Measurements from ENCODE around the gene ZRANB3. TPM values are rescaled to one million over a fixed set of nuclear protein-coding genes. Genes with fewer than 3 reads are reported as not detected.
"Not testable (repeated sequence)": the region's sequence is repeated elsewhere in the genome, so short reads cannot be mapped to it uniquely, and the experiment has no call there.

The ZRANB3 gene
- total RNA-seq, 1 donor from 2014 or later, result 18.6 TPM

DNA sequence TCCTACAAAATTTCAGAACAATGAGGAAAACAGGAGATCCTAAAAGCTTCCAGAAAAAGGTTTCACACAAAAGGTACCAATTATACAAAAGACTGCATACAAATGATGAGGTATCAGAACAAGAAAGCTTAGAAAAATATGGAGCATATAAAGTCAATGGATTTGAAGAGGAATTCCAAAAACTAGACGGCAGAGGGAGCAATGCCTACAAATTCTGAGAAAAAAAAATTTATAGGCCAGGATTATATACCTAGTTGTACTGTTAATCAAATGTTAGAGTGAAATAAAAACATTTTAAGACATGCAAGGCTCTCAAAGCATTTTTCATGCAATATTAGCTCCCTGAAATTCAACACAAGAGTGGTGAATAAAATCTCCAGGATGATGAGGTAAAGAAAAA, 106.2 kb downstream of the ZRANB3 start:
- peaks cover 12% of the 10 kb centered on the region for H3K9me3 Mint-ChIP-seq
- TF ChIP-seq, protein P1, sequence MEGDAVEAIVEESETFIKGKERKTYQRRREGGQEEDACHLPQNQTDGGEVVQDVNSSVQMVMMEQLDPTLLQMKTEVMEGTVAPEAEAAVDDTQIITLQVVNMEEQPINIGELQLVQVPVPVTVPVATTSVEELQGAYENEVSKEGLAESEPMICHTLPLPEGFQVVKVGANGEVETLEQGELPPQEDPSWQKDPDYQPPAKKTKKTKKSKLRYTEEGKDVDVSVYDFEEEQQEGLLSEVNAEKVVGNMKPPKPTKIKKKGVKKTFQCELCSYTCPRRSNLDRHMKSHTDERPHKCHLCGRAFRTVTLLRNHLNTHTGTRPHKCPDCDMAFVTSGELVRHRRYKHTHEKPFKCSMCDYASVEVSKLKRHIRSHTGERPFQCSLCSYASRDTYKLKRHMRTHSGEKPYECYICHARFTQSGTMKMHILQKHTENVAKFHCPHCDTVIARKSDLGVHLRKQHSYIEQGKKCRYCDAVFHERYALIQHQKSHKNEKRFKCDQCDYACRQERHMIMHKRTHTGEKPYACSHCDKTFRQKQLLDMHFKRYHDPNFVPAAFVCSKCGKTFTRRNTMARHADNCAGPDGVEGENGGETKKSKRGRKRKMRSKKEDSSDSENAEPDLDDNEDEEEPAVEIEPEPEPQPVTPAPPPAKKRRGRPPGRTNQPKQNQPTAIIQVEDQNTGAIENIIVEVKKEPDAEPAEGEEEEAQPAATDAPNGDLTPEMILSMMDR (conservative IDR thresholded peaks at IDR 0.05), result no peak
- H3K27ac Mint-ChIP-seq (ENCODE audit: unreplicated experiment), result no peak overlapping the region
- no peaks in the 10 kb centered on the region for H3K27me3 Mint-ChIP-seq (ENCODE audit: low read depth)
- H3K4me3 Mint-ChIP-seq, result no peak overlapping the region
- no peak for DNase-seq (ENCODE audit: low read depth, low spot score)
- no peaks in the 10 kb centered on the region for H3K4me1 Mint-ChIP-seq
- peaks cover 20% of the 10 kb centered on the region for H3K36me3 Mint-ChIP-seq (ENCODE audit: low read depth)

DNA sequence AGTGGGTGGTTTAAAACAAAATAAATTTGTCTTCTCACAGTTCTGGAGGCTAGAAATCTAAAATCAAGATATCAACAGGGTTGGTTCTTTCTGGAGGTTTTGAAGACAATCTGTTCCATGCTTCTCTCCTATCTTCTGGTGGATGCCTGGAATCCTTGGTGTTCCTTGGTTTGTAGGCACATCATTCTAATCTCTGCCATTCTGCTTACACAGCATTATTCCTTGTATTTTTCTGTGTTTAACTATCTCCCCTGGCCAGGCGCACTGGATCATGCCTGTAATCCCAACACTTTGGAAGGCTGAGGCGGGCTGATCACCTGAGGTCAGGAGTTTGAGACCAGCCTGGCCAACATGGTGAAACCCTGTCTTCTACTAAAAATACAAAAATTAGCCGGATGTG, 108.1 kb downstream of the ZRANB3 start:
- Mint-ChIP-seq H3K27ac (ENCODE audit: unreplicated experiment) (no peak overlapping the region), H3K4me3 (no peak overlapping the region), H3K4me1 (no peaks in the 10 kb centered on the region), H3K9me3 (peaks cover 6% of the 10 kb centered on the region), H3K27me3 (ENCODE audit: low read depth) (no peaks in the 10 kb centered on the region), H3K36me3 (ENCODE audit: low read depth) (peaks cover 13% of the 10 kb centered on the region)
- DNase-seq (ENCODE audit: low read depth, low spot score), result no peak
- TF ChIP-seq, protein P1 (conservative IDR thresholded peaks at IDR 0.05), result no peak

DNA sequence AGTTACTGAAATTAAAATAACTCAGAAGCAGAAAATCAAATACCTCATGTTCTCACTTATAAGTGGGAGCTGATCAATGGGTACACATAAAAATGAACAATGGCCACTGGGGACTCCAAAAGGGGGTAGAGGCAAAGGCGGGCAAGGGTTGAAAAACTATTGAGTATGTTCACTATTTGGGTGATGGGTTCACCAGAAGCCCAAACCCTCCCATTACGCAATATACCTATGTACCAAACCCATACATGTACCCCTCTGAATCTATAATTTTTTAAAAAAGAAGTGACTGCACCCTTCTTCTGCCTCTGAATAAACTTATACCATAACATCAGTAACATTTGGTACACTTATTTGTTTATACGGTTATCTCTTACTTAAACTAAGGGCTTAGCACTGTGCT, 119.4 kb downstream of the ZRANB3 start:
- Mint-ChIP-seq H3K27ac (ENCODE audit: unreplicated experiment) (no peak overlapping the region), H3K4me1 (no peaks in the 10 kb centered on the region), H3K36me3 (ENCODE audit: low read depth) (peaks cover 7% of the 10 kb centered on the region), H3K27me3 (ENCODE audit: low read depth) (no peaks in the 10 kb centered on the region), H3K9me3 (peaks cover 11% of the 10 kb centered on the region), H3K4me3 (no peak overlapping the region)
- TF ChIP-seq, protein P1 (conservative IDR thresholded peaks at IDR 0.05), result no peak
- DNase-seq (ENCODE audit: low read depth, low spot score), result no peak

DNA sequence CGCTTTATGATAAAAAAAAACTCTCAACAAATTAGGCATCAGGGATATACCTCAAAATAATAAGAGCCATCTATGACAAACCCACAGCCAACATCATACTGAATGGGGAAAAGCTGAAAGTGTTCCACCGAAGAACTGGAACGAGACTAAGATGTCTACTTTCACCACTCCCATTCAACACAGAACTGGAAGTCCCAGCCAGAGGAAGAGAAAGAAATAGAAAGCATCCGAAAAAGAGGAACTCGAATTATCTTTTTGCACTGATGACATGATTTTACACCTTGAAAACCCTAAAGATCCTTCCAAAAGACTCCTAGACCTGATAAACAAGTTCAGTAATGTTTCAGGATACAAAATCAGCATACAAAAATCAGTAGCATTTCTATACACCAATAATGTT, 121.6 kb downstream of the ZRANB3 start:
- peaks cover 23% of the 10 kb centered on the region for H3K9me3 Mint-ChIP-seq
- no peak overlapping the region for H3K27ac Mint-ChIP-seq (ENCODE audit: unreplicated experiment)
- H3K27me3 Mint-ChIP-seq (ENCODE audit: low read depth), result no peaks in the 10 kb centered on the region
- H3K4me1 Mint-ChIP-seq, result no peaks in the 10 kb centered on the region
- H3K36me3 Mint-ChIP-seq (ENCODE audit: low read depth), result peaks cover 25% of the 10 kb centered on the region
- TF ChIP-seq, protein P1 (conservative IDR thresholded peaks at IDR 0.05), result no peak
- DNase-seq (ENCODE audit: low read depth, low spot score), result no peak
- no peak overlapping the region for H3K4me3 Mint-ChIP-seq

DNA sequence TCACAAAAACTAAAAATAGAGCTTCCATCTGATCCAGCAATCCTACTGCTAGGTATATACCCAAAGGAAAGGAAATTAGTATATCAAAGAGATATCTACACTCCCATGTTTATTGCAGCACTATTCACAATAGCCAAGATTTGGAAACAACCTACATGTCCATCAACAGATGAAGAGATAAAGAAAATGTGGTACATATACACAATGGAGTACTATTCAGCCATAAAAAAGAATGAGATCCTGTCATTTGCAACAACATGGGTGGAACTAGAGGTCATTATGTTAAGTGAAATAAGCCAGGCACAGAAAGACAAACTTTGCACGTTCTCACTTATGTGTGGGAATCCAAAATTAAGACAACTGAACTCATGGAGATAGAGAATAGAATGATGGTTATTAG, 134.8 kb downstream of the ZRANB3 start:
- not testable (repeated sequence) for H3K9me3 Mint-ChIP-seq; DNase-seq (ENCODE audit: low read depth, low spot score); H3K27ac Mint-ChIP-seq (ENCODE audit: unreplicated experiment); H3K36me3 Mint-ChIP-seq (ENCODE audit: low read depth); H3K27me3 Mint-ChIP-seq (ENCODE audit: low read depth); H3K4me3 Mint-ChIP-seq; H3K4me1 Mint-ChIP-seq

DNA sequence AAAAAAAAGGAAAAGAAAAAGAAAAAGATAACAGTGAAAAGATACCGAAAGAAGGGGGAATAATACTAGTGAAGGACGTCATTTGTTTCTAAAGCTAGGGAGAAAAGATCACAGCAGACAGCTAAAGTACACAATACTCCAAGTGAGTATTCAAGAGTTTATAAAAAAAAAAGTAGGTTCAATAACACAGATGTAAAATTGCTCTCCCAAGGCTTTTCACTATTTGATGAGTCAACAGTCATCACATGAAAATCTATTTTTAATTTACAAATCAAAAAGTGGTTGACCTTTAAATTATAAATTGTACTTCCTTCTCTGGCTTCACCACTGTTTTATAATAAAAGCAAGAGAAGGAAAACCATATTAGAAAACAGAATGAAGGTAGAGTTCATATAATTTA, 144.0 kb downstream of the ZRANB3 start:
- Mint-ChIP-seq H3K27me3 (ENCODE audit: low read depth) (no peaks in the 10 kb centered on the region), H3K27ac (ENCODE audit: unreplicated experiment) (no peak overlapping the region), H3K4me1 (no peaks in the 10 kb centered on the region), H3K9me3 (peaks cover 8% of the 10 kb centered on the region), H3K4me3 (no peak overlapping the region), H3K36me3 (ENCODE audit: low read depth) (peaks cover 28% of the 10 kb centered on the region)
- no peak for DNase-seq (ENCODE audit: low read depth, low spot score)
- TF ChIP-seq, protein P1 (conservative IDR thresholded peaks at IDR 0.05), result no peak
